Trophoblast cell (in vitro differentiated cells and primary cell): ENCODE measurements around the gene HNRNPR.

Experiments used
- DNase-seq, 2 donors: peaks; one replicate each; pipeline ENCODE4 v3.0.0-alpha.2; 2016
- H2AFZ ChIP-seq: 2 replicates; pipeline ENCODE4 v1.6.1; 2013; ENCODE audit warnings: low read length, moderate library complexity, mild to moderate bottlenecking; ENCODE audit not compliant: insufficient read depth, poor library complexity
- H2AK5ac ChIP-seq: 2 replicates; pipeline ENCODE4 v1.6.1; 2013; ENCODE audit warnings: mild to moderate bottlenecking, low read length
- H2BK120ac ChIP-seq: 2 replicates; pipeline ENCODE4 v1.6.1; 2013; ENCODE audit warnings: low read length, mild to moderate bottlenecking, moderate library complexity; ENCODE audit not compliant: insufficient read depth, poor library complexity
- H2BK12ac ChIP-seq: 2 replicates; pipeline ENCODE4 v1.6.1; 2013; ENCODE audit warnings: mild to moderate bottlenecking, low read length, moderate library complexity
- H2BK5ac ChIP-seq: 2 replicates; pipeline ENCODE4 v1.6.1; 2013; ENCODE audit warnings: low read length, low read depth, moderate library complexity, mild to moderate bottlenecking; ENCODE audit not compliant: poor library complexity
- H3K14ac ChIP-seq: 2 replicates; pipeline ENCODE4 v1.6.1; 2013; ENCODE audit warnings: mild to moderate bottlenecking, low read length
- H3K18ac ChIP-seq: 2 replicates; pipeline ENCODE4 v1.6.1; 2013; ENCODE audit warnings: mild to moderate bottlenecking, low read length
- H3K23ac ChIP-seq: 2 replicates; pipeline ENCODE4 v1.6.1; 2013; ENCODE audit warnings: low read length
- H3K27ac ChIP-seq: 2 replicates; pipeline ENCODE4 v1.5.1; 2013; ENCODE audit warnings: low read depth, mild to moderate bottlenecking, inconsistent platforms, low read length, moderate library complexity
- H3K27me3 ChIP-seq: 2 replicates; pipeline ENCODE4 v1.6.1; 2013; ENCODE audit warnings: inconsistent platforms, mild to moderate bottlenecking, low read length, moderate library complexity; ENCODE audit not compliant: insufficient read depth
- H3K36me3 ChIP-seq, 2 experiments: 1 replicate in 1 of 2; 2 replicates in 1 of 2; pipeline ENCODE4 v1.6.1; 2013; ENCODE audit warnings: low read length in 2 of 2, mild to moderate bottlenecking in 2 of 2, moderate library complexity in 1 of 2; ENCODE audit not compliant: insufficient read depth in 2 of 2, control insufficient read depth in 1 of 2
- H3K4ac ChIP-seq: 2 replicates; pipeline ENCODE4 v1.6.1; 2013; ENCODE audit warnings: low read depth, mild to moderate bottlenecking, low read length, moderate library complexity
- H3K4me1 ChIP-seq, 2 experiments: 1 replicate in 1 of 2; 2 replicates in 1 of 2; pipeline ENCODE4 v1.6.1; 2013; ENCODE audit warnings: low read length in 2 of 2, mild to moderate bottlenecking in 2 of 2, moderate library complexity in 1 of 2; ENCODE audit not compliant: insufficient read depth in 2 of 2, control insufficient read depth in 1 of 2
- H3K4me2 ChIP-seq: 2 replicates; pipeline ENCODE4 v1.6.1; 2013; ENCODE audit warnings: inconsistent platforms, mild to moderate bottlenecking, low read length, moderate library complexity
- H3K4me3 ChIP-seq: 2 replicates; pipeline ENCODE4 v1.5.1; 2013; ENCODE audit warnings: mild to moderate bottlenecking, low read depth, low read length, inconsistent platforms
- H3K79me1 ChIP-seq: one replicate; pipeline ENCODE4 v1.6.1; 2013; ENCODE audit warnings: low read length
- H3K79me2 ChIP-seq: 2 replicates; pipeline ENCODE4 v1.6.1; 2013; ENCODE audit warnings: low read length, mild to moderate bottlenecking; ENCODE audit not compliant: control insufficient read depth, insufficient read depth, poor library complexity
- H3K9ac ChIP-seq: 2 replicates; pipeline ENCODE4 v1.6.1; 2013; ENCODE audit warnings: mild to moderate bottlenecking, low read length
- H3K9me3 ChIP-seq: 2 replicates; pipeline ENCODE4 v1.6.1; 2013; ENCODE audit warnings: low read depth, mild to moderate bottlenecking, control low read depth, inconsistent platforms, low read length; ENCODE audit not compliant: insufficient read depth
- H4K12ac ChIP-seq: 2 replicates; pipeline ENCODE4 v1.6.1; 2013; ENCODE audit warnings: low read depth, mild to moderate bottlenecking, low read length, moderate library complexity
- H4K8ac ChIP-seq: 2 replicates; pipeline ENCODE4 v1.6.1; 2013; ENCODE audit warnings: low read depth, mild to moderate bottlenecking, low read length, moderate library complexity
- H4K91ac ChIP-seq: one replicate; pipeline ENCODE4 v1.6.1; 2013; ENCODE audit warnings: low read depth, mild to moderate bottlenecking, low read length, moderate library complexity
- WGBS: extraction: QIAGEN DNeasy Blood & Tissue Kit; methylation state at CpG from one replicate; pipeline ENCODE4 v1.1.7; 2013; ENCODE audit warnings: missing lambda C conversion rate; ENCODE audit not compliant: insufficient read length, insufficient coverage; ENCODE audit errors: extremely low coverage; 5-methylcytosine and 5-hydroxymethylcytosine counted together

HNRNPR gene

GRCh38 chr1:23339632-23340031, 4.5 kb downstream of the HNRNPR start:
- no peak overlapping the region for H2AK5ac ChIP-seq
- peaks cover 10% of the 10 kb centered on the region for H3K79me1 ChIP-seq
- no peak overlapping the region for H3K27ac ChIP-seq
- H3K14ac ChIP-seq: no peak overlapping the region
- H3K18ac ChIP-seq: no peak overlapping the region
- H2BK5ac ChIP-seq: no peak overlapping the region
- peak overlapping the region; percentile 19 for H3K4me2 ChIP-seq
- H3K23ac ChIP-seq: no peak overlapping the region
- DNase-seq: no peak
- H3K4ac ChIP-seq: peak overlapping the region; percentile 100
- H4K91ac ChIP-seq: no peak overlapping the region
- no peak overlapping the region for H2AFZ ChIP-seq
- no peak overlapping the region for H2BK12ac ChIP-seq
- no peak overlapping the region for H3K9ac ChIP-seq
- no peak overlapping the region for H2BK120ac ChIP-seq
- no peak overlapping the region for H4K12ac ChIP-seq
- no peak overlapping the region for H3K4me3 ChIP-seq
- H4K8ac ChIP-seq: no peak overlapping the region
- peaks cover 16% of the 10 kb centered on the region for H3K79me2 ChIP-seq
- no peaks in the 10 kb centered on the region for H3K9me3 ChIP-seq
- H3K36me3 ChIP-seq: peaks cover 18 to 19% of the 10 kb centered on the region in 2 experiments
- no peaks in the 10 kb centered on the region for H3K27me3 ChIP-seq
- H3K4me1 ChIP-seq: no peaks in the 10 kb centered on the region
- WGBS: no CpG with 5 or more reads among the region's 4 CpGs

- Histone ChIP-seq H4K8ac (no peak overlapping the region), H4K91ac (no peak overlapping the region), H2BK120ac (no peak overlapping the region), H3K23ac (no peak overlapping the region), H3K4ac (peak overlapping the region; percentile 99), H4K12ac (no peak overlapping the region), H2AK5ac (no peak overlapping the region), H3K79me2 (peaks cover 5% of the 10 kb centered on the region), H3K27ac (no peak overlapping the region), H3K36me3 (peaks cover 27 to 28% of the 10 kb centered on the region in 2 experiments), H3K14ac (no peak overlapping the region), H2BK12ac (no peak overlapping the region), H3K9ac (no peak overlapping the region), H3K27me3 (no peaks in the 10 kb centered on the region), H2AFZ (no peak overlapping the region), H3K9me3 (no peaks in the 10 kb centered on the region), H3K18ac (no peak overlapping the region), H2BK5ac (no peak overlapping the region), H3K4me3 (no peak overlapping the region), H3K4me1 (no peaks in the 10 kb centered on the region), H3K79me1 (no peaks in the 10 kb centered on the region), H3K4me2 (no peak overlapping the region)
- no CpG with 5 or more reads among the region's 2 CpGs for WGBS
- peak in 1 of 2 donors; percentile 19 for DNase-seq
Measured at GRCh38 chr1:23337869-23338268, 6.2 kb downstream of the HNRNPR start.

- H3K18ac ChIP-seq: no peak overlapping the region
- no peak overlapping the region for H2BK12ac ChIP-seq
- H2AK5ac ChIP-seq: no peak overlapping the region
- no peak overlapping the region for H2BK120ac ChIP-seq
- H3K4me2 ChIP-seq: no peak overlapping the region
- H3K36me3 ChIP-seq: peaks cover 49 to 57% of the 10 kb centered on the region in 2 experiments
- no peak for DNase-seq
- no peaks in the 10 kb centered on the region for H3K79me1 ChIP-seq
- no peaks in the 10 kb centered on the region for H3K4me1 ChIP-seq
- no peak overlapping the region for H3K4ac ChIP-seq
- H3K27me3 ChIP-seq: no peaks in the 10 kb centered on the region
- H3K4me3 ChIP-seq: no peak overlapping the region
- H4K91ac ChIP-seq: no peak overlapping the region
- no peak overlapping the region for H2BK5ac ChIP-seq
- no peak overlapping the region for H4K12ac ChIP-seq
- H3K9ac ChIP-seq: no peak overlapping the region
- no peaks in the 10 kb centered on the region for H3K9me3 ChIP-seq
- H4K8ac ChIP-seq: no peak overlapping the region
- no CpG with 5 or more reads among the region's 8 CpGs for WGBS
- H3K79me2 ChIP-seq: no peaks in the 10 kb centered on the region
- H2AFZ ChIP-seq: no peak overlapping the region
- H3K14ac ChIP-seq: no peak overlapping the region
- H3K23ac ChIP-seq: no peak overlapping the region
- H3K27ac ChIP-seq: no peak overlapping the region
Measured at GRCh38 chr1:23331713-23332112, 12.4 kb downstream of the HNRNPR start.

- H3K79me2 ChIP-seq: peaks cover 1% of the 10 kb centered on the region
- H2AK5ac ChIP-seq: no peak overlapping the region
- H2BK12ac ChIP-seq: no peak overlapping the region
- DNase-seq: no peak
- H4K8ac ChIP-seq: no peak overlapping the region
- H3K27me3 ChIP-seq: no peaks in the 10 kb centered on the region
- no CpG with 5 or more reads among the region's 1 CpG for WGBS
- peaks cover 47 to 57% of the 10 kb centered on the region in 2 experiments for H3K36me3 ChIP-seq
- H2BK120ac ChIP-seq: no peak overlapping the region
- no peak overlapping the region for H3K9ac ChIP-seq
- H4K12ac ChIP-seq: no peak overlapping the region
- H3K4me2 ChIP-seq: no peak overlapping the region
- H4K91ac ChIP-seq: no peak overlapping the region
- H3K79me1 ChIP-seq: no peaks in the 10 kb centered on the region
- H3K18ac ChIP-seq: no peak overlapping the region
- H3K4me1 ChIP-seq: no peaks in the 10 kb centered on the region
- no peak overlapping the region for H2AFZ ChIP-seq
- H3K23ac ChIP-seq: no peak overlapping the region
- no peak overlapping the region for H3K4ac ChIP-seq
- H2BK5ac ChIP-seq: no peak overlapping the region
- no peak overlapping the region for H3K4me3 ChIP-seq
- H3K9me3 ChIP-seq: no peaks in the 10 kb centered on the region
- H3K14ac ChIP-seq: no peak overlapping the region
- H3K27ac ChIP-seq: no peak overlapping the region
Measured at GRCh38 chr1:23330846-23331245, 13.2 kb downstream of the HNRNPR start.
